Psoas muscle (tissue), 8 donors: Measurements from ENCODE around the gene IL20RB. TPM values are rescaled to one million over a fixed set of nuclear protein-coding genes. Genes with fewer than 3 reads are reported as not detected.

Experiments
- ATAC-seq, 4 donors: fragments of 200-7000 bp; cut with Tn5 transposase; one replicate each; pipeline ENCODE4 v1.9.1; 2020; ENCODE audit warnings: moderate library complexity in 3 of 4, mild to moderate bottlenecking in 2 of 4
- DNase-seq, 2 donors: peaks; one replicate each; pipeline ENCODE4 v3.0.0-alpha.2; 2020
- H3K27ac ChIP-seq: fragments of 200-600 bp; one replicate; pipeline ENCODE4 v1.8.0; 2022
- H3K27me3 ChIP-seq, 3 donors: fragments of 200-600 bp in 1 of 3; one replicate each; pipeline versions ENCODE4 v1.6.1 to v1.8.0; 2013 to 2022; ENCODE audit warnings: low read length in 2 of 3, mild to moderate bottlenecking in 2 of 3, moderate library complexity in 1 of 3; ENCODE audit not compliant: insufficient read depth in 3 of 3
- H3K36me3 ChIP-seq, 2 donors: fragments of 200-600 bp in 1 of 2; one replicate each; pipeline versions ENCODE4 v1.6.1 to v1.8.0; 2013 to 2022; ENCODE audit warnings: low read depth in 1 of 2, mild to moderate bottlenecking in 1 of 2, moderate library complexity in 1 of 2; ENCODE audit not compliant: insufficient read depth in 1 of 2
- H3K4me1 ChIP-seq: fragments of 200-600 bp; one replicate; pipeline ENCODE4 v1.8.0; 2022
- H3K4me3 ChIP-seq: fragments of 200-600 bp; one replicate; pipeline ENCODE4 v1.8.0; 2022; ENCODE audit warnings: mild to moderate bottlenecking
- H3K9me3 ChIP-seq: fragments of 200-600 bp; one replicate; pipeline ENCODE4 v1.8.0; 2022
- WGBS, 3 donors: extraction: QIAGEN DNeasy Blood & Tissue Kit; methylation state at CpG; one replicate each; pipeline versions ENCODE4 v1.1.6 to v1.1.7; 2013; 5-methylcytosine and 5-hydroxymethylcytosine counted together
- intact Hi-C, 2 donors: fragments of 100-400 bp; cut with DNase I; formaldehyde crosslinking; loops; one replicate each; pipeline versions ENCODE4 v1.11.0 to v1.14.2; 2022
- polyA plus RNA-seq, 3 donors: library from polyadenylated mRNA; stranded (reverse); fragments of 200-250 nt; gene quantifications; one replicate each; pipeline ENCODE4 v1.2.3, GENCODE V29; 2013
- total RNA-seq, 4 donors: library from RNA; stranded (reverse); fragmentation: NEBNext Ultra II Directional in 2 of 4; extraction: Animal tissue kit (Norgen Biotek cat#: 25700) in 2 of 4; gene quantifications; one replicate each; pipeline versions ENCODE4 v1.2.1 to v1.2.4, GENCODE V29; 2021 to 2023
- TF ChIP-seq, protein P1 (sequence below): fragments of 200-600 bp; IDR thresholded peaks from one replicate; pipeline ENCODE4 v1.8.0; 2022; ENCODE audit warnings: antibody characterized with exemption
- donor health status: healthy with polysubstance abuse.
- donor health status: DM: no; HTN: no; CAD: no; lungs with moderate emphysema.
- donor health status: Bipolar disorder and iron deficiency.
- donor health status: healthy.
- donor health status: DM: yes; HTN: yes; CAD: no.
- donor health status: DM: no; HTN: no; CAD: no.
- donor health status: DM: no; HTN: no; CAD: no.
- donor health status: DM: yes; HTN: yes; CAD: no.

The IL20RB gene
- total and polyA plus RNA-seq, 7 donors = 0.46 to 1.6 (median 0.68) TPM; not detected in 1

GRCh38 chr3:137050281-137050680, 92.5 kb downstream of the IL20RB start:
- no peaks in the 10 kb centered on the region for H3K36me3 ChIP-seq
- H3K9me3 ChIP-seq = no peaks in the 10 kb centered on the region
- no peaks in the 10 kb centered on the region for H3K4me1 ChIP-seq
- peaks cover 0 to 3% (median 0%) of the 10 kb centered on the region in 3 donors for H3K27me3 ChIP-seq
- no peak for DNase-seq
- H3K27ac ChIP-seq = no peak overlapping the region
- WGBS, 3 donors = 75 to 93% (median 83%) methylated on average over 3 of the region's 3 CpGs
- no peak for ATAC-seq
- intact Hi-C loops = no loop called here
- TF ChIP-seq, protein P1, sequence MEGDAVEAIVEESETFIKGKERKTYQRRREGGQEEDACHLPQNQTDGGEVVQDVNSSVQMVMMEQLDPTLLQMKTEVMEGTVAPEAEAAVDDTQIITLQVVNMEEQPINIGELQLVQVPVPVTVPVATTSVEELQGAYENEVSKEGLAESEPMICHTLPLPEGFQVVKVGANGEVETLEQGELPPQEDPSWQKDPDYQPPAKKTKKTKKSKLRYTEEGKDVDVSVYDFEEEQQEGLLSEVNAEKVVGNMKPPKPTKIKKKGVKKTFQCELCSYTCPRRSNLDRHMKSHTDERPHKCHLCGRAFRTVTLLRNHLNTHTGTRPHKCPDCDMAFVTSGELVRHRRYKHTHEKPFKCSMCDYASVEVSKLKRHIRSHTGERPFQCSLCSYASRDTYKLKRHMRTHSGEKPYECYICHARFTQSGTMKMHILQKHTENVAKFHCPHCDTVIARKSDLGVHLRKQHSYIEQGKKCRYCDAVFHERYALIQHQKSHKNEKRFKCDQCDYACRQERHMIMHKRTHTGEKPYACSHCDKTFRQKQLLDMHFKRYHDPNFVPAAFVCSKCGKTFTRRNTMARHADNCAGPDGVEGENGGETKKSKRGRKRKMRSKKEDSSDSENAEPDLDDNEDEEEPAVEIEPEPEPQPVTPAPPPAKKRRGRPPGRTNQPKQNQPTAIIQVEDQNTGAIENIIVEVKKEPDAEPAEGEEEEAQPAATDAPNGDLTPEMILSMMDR = no peak
- no peak overlapping the region for H3K4me3 ChIP-seq

GRCh38 chr3:137052298-137052697, 94.5 kb downstream of the IL20RB start:
- ATAC-seq = no peak
- intact Hi-C loops = no loop called here
- no peak for DNase-seq
- no peak overlapping the region for H3K4me3 ChIP-seq
- 76 to 77% (median 77%) methylated on average over 1 of the region's 1 CpG for WGBS, 3 donors
- no peaks in the 10 kb centered on the region for H3K9me3 ChIP-seq
- H3K36me3 ChIP-seq = no peaks in the 10 kb centered on the region
- H3K27me3 ChIP-seq = peaks cover 0 to 3% (median 0%) of the 10 kb centered on the region in 3 donors
- TF ChIP-seq, protein P1 = no peak
- no peak overlapping the region for H3K27ac ChIP-seq
- H3K4me1 ChIP-seq = no peaks in the 10 kb centered on the region

Other genes with a start within 250 kb of the IL20RB start
- 10 to 100 TPM; 17.5 to 27.7 (median 23.1) TPM for gene STAG1, start 205.6 kb upstream of the IL20RB start, total RNA-seq
- 10 to 100 TPM in 1 of 3 donors, 1 to 10 TPM in 2; 8.8 to 19.7 (median 9.1) TPM for gene STAG1, start 205.6 kb upstream of the IL20RB start, polyA plus RNA-seq
- 1 to 10 TPM in 3 of 4 donors, under 1 TPM in 1; 0.69 to 2.5 (median 1.8) TPM for gene SLC35G2, start 138.9 kb upstream of the IL20RB start, total RNA-seq
- gene SLC35G2, start 138.9 kb upstream of the IL20RB start, polyA plus RNA-seq = 1 to 10 TPM in 2 of 3 donors, under 1 TPM in 1; 0.90 to 1.9 (median 1.2) TPM
- gene NCK1, start 95.8 kb upstream of the IL20RB start, total RNA-seq = 10 to 100 TPM; 25.4 to 33.4 (median 30.7) TPM
- 10 to 100 TPM; 16.2 to 25.0 (median 18.0) TPM for gene NCK1, start 95.8 kb upstream of the IL20RB start, polyA plus RNA-seq